H1 (cell line): ENCODE results near the gene MROH8.

Source experiments
- CTCF ChIP-seq, 3 experiments: IDR thresholded peaks; 1 replicate in 2 of 3; 2 replicates in 1 of 3; pipeline versions ENCODE4 v1.5.1 to v1.6.1; 2011; ENCODE audit warnings: low read length in 3 of 3, mild to moderate bottlenecking in 3 of 3, inconsistent platforms in 2 of 3, low read depth in 1 of 3, moderate library complexity in 1 of 3; ENCODE audit not compliant: insufficient read depth in 1 of 3; ENCODE audit errors: control extremely low read depth in 1 of 3
- POLR2AphosphoS5 ChIP-seq: IDR thresholded peaks from 2 replicates; pipeline ENCODE4 v1.6.1; 2011; ENCODE audit warnings: low read depth, low read length
- RAD21 ChIP-seq, 2 experiments: IDR thresholded peaks in 1 of 2; conservative IDR thresholded peaks in 1 of 2; 2 replicates each; pipeline ENCODE4 v1.6.1; 2011; ENCODE audit warnings: low read depth in 2 of 2, low read length in 2 of 2, improper control_type of control experiment in 1 of 2, inconsistent platforms in 1 of 2, mild to moderate bottlenecking in 1 of 2, moderate library complexity in 1 of 2
- RBBP5 ChIP-seq: IDR thresholded peaks from 2 replicates; pipeline ENCODE4 v1.7.1; 2012; ENCODE audit warnings: low read depth, mild to moderate bottlenecking, inconsistent platforms, low read length, moderate library complexity, borderline replicate concordance
- RXRA ChIP-seq: IDR thresholded peaks from 2 replicates; pipeline ENCODE4 v1.6.1; 2011; ENCODE audit warnings: low read depth, mild to moderate bottlenecking, low read length, moderate library complexity; ENCODE audit not compliant: insufficient read depth
- SP1 ChIP-seq: IDR thresholded peaks from 2 replicates; pipeline ENCODE4 v1.6.1; 2011; ENCODE audit warnings: low read depth, low read length

- TF ChIP-seq RBBP5: no peak
- TF ChIP-seq POLR2AphosphoS5: no peak
- TF ChIP-seq SP1: no peak
- TF ChIP-seq RAD21 (IDR thresholded peaks at IDR 0.05 in 1 of 2, conservative IDR thresholded peaks at IDR 0.05 in 1 of 2; ENCODE audit: low read depth in 2 of 2, low read length in 2 of 2): no peak
- TF ChIP-seq CTCF (IDR thresholded peaks at IDR 0.05; ENCODE audit: control extremely low read depth in 1 of 3, insufficient read depth in 1 of 3, low read depth in 1 of 3, low read length in 3 of 3): no peak
- TF ChIP-seq RXRA: no peak
These were observed 27.8 kb upstream of the MROH8 start for GRCh38 chr20:37207171-37207570.
